NB4 (cell line): ENCODE measurements around the gene BCAS3.

Experiments used
- CTCF ChIP-seq: IDR thresholded peaks from one replicate; pipeline ENCODE4 v1.5.1; 2012; ENCODE audit warnings: low read depth, low read length
- MAX ChIP-seq: IDR thresholded peaks from 2 replicates; pipeline ENCODE4 v1.6.1; 2011; ENCODE audit warnings: low read depth, low read length
- MYC ChIP-seq: IDR thresholded peaks from 2 replicates; pipeline ENCODE4 v1.6.1; 2011; ENCODE audit warnings: low read depth, low read length
- POLR2A ChIP-seq: IDR thresholded peaks from 2 replicates; pipeline ENCODE4 v1.6.1; 2011; ENCODE audit warnings: mild to moderate bottlenecking; ENCODE audit not compliant: insufficient read length; ENCODE audit errors: extremely low read depth

GRCh38 chr17:61164517-61164916 is 486.9 kb downstream of the BCAS3 start:
- no peak for TF ChIP-seq CTCF
- TF ChIP-seq POLR2A: no peak
- TF ChIP-seq MYC: no peak
- no peak for TF ChIP-seq MAX
